HepG2 (cell line): ENCODE results near the gene SPINDOC. TPM values are rescaled to one million over a fixed set of nuclear protein-coding genes. Genes with fewer than 3 reads are reported as not detected.

Source experiments
- ATAC-seq: fragments of 200-7000 bp; cut with Tn5 transposase; 3 replicates; pipeline ENCODE4 v1.9.1; 2020; ENCODE audit warnings: mild to moderate bottlenecking, moderate library complexity
- BruUV-seq: library from RNA; stranded (reverse); fragments of 400-500 nt; replicated peaks from 2 replicates; lab custom pipeline; 2021; lab: Mats Ljungman, UMichigan
- CTCF ChIA-PET: fragments of 300-600 bp; formaldehyde crosslinking; extraction: SDS; loops from one replicate; lab custom pipeline; 2021; ENCODE audit warnings: low total read pairs, inconsistent platforms, low intra/inter-chr PET ratio; lab: Yijun Ruan, JAX
- POLR2A ChIA-PET: fragments of 350-600 bp; sonication (Branson Sonifier 250); formaldehyde crosslinking; loops from one replicate; lab custom pipeline; 2020; ENCODE audit warnings: antibody characterized with exemption, inconsistent platforms; lab: Yijun Ruan, JAX
- DNase-seq: peaks from one replicate; pipeline ENCODE4 v3.0.0-alpha.2; 2015; ENCODE audit warnings: low spot score
- FAIRE-seq: peaks from 3 replicates; lab custom pipeline; 2011; peaks lifted over from hg19 to GRCh38; lab: Jason Lieb, UNC
- H2AFZ ChIP-seq: one replicate; pipeline ENCODE4 v1.6.1; 2011; ENCODE audit warnings: low read length, inconsistent platforms
- H3K27ac ChIP-seq: fragments of 300-600 bp; 3 replicates; pipeline ENCODE4 v1.8.0; 2011; ENCODE audit warnings: mixed run types, mild to moderate bottlenecking, mixed read lengths, low read length, inconsistent platforms; ENCODE audit not compliant: insufficient read depth; ENCODE audit errors: extremely low read length
- H3K27me3 ChIP-seq, 2 experiments: fragments of 200-600 bp in 1 of 2; 2 replicates in 1 of 2; 3 replicates in 1 of 2; pipeline versions ENCODE4 v1.6.0 to v1.8.0; 2011; ENCODE audit warnings: low read length in 2 of 2, mild to moderate bottlenecking in 2 of 2, moderate library complexity in 2 of 2, inconsistent platforms in 1 of 2; ENCODE audit not compliant: insufficient read depth in 2 of 2, control insufficient read depth in 1 of 2
- H3K36me3 ChIP-seq, 2 experiments: fragments of 200-600 bp in 1 of 2; replicated peaks in 1 of 2; 2 replicates in 1 of 2; 3 replicates in 1 of 2; pipeline versions ENCODE4 v1.5.1 to v1.8.0; 2011; ENCODE audit warnings: low read length in 2 of 2, inconsistent platforms in 1 of 2; ENCODE audit not compliant: insufficient read depth in 2 of 2, control insufficient read depth in 1 of 2
- H3K4me1 ChIP-seq: 2 replicates; pipeline ENCODE4 v1.5.1; 2012; ENCODE audit warnings: low read length, inconsistent platforms; ENCODE audit not compliant: insufficient read depth
- H3K4me2 ChIP-seq: 2 replicates; pipeline ENCODE4 v1.6.0; 2011; ENCODE audit warnings: low read depth, low read length, inconsistent platforms
- H3K4me3 ChIP-seq, 3 experiments: fragments of 200-600 bp in 1 of 3; sonication (generic), shearing (Covaris generic) in 1 of 3; replicated peaks in 1 of 3; 2 replicates each; pipeline ENCODE4 v1.5.1; 2011 to 2016; ENCODE audit warnings: low read length in 3 of 3, inconsistent platforms in 2 of 3, low read depth in 2 of 3, mild to moderate bottlenecking in 2 of 3, control low read depth in 1 of 3, mixed read lengths in 1 of 3; ENCODE audit not compliant: insufficient read depth in 1 of 3
- H3K79me2 ChIP-seq: one replicate; pipeline ENCODE4 v1.6.1; 2011; ENCODE audit warnings: low read length, inconsistent platforms; ENCODE audit not compliant: insufficient read depth
- H3K9ac ChIP-seq: 2 replicates; pipeline ENCODE4 v1.6.0; 2011; ENCODE audit warnings: mild to moderate bottlenecking, low read depth, low read length, inconsistent platforms; ENCODE audit not compliant: insufficient read depth
- H3K9me3 ChIP-seq: 2 replicates; pipeline ENCODE4 v1.5.1; 2012; ENCODE audit warnings: mild to moderate bottlenecking, low read length
- H4K20me1 ChIP-seq: 2 replicates; pipeline ENCODE4 v1.6.0; 2011; ENCODE audit warnings: inconsistent platforms, mild to moderate bottlenecking, low read length, moderate library complexity; ENCODE audit not compliant: insufficient read depth
- AGO1 ChIP-seq: fragments of 200-400 bp; formaldehyde crosslinking; IDR thresholded peaks from 2 replicates; pipeline ENCODE4 v1.6.1; 2017; ENCODE audit warnings: mild to moderate bottlenecking, low read depth, low read length, moderate library complexity; ENCODE audit not compliant: poor library complexity, severe bottlenecking
- CEBPG ChIP-seq: IDR thresholded peaks from 2 replicates; pipeline ENCODE4 v1.6.1; 2016
- DBP ChIP-seq: sonication (generic); formaldehyde crosslinking; IDR thresholded peaks from 2 replicates; pipeline ENCODE4 v1.4.0; 2020; ENCODE audit warnings: missing genetic modification reagents; ENCODE audit errors: not compliant biosample characterization
- DZIP1 ChIP-seq: sonication (generic); formaldehyde crosslinking; IDR thresholded peaks from 2 replicates; pipeline ENCODE4 v1.5.0; 2020; ENCODE audit warnings: mild to moderate bottlenecking, missing genetic modification reagents
- IRF2 ChIP-seq: IDR thresholded peaks from 2 replicates; pipeline ENCODE4 v1.6.1; 2018; ENCODE audit warnings: missing genetic modification reagents, missing compliant biosample characterization
- POGZ ChIP-seq: sonication (generic); formaldehyde crosslinking; IDR thresholded peaks from 2 replicates; pipeline ENCODE4 v1.4.0; 2020; ENCODE audit warnings: mild to moderate bottlenecking, missing genetic modification reagents
- SAP130 ChIP-seq: IDR thresholded peaks from 2 replicates; pipeline ENCODE4 v1.6.1; 2016; ENCODE audit warnings: low read depth
- TEF ChIP-seq: sonication (generic); formaldehyde crosslinking; IDR thresholded peaks from 2 replicates; pipeline ENCODE4 v1.5.0; 2020; ENCODE audit warnings: missing genetic modification reagents
- ZBTB8A ChIP-seq: sonication (generic); formaldehyde crosslinking; IDR thresholded peaks from 2 replicates; pipeline ENCODE4 v1.4.0; 2020; ENCODE audit warnings: mild to moderate bottlenecking, low read depth, missing genetic modification reagents, borderline replicate concordance
- ZNF136 ChIP-seq: sonication (generic); formaldehyde crosslinking; IDR thresholded peaks from 2 replicates; pipeline ENCODE4 v1.8.1; 2022; ENCODE audit warnings: low read depth, mild to moderate bottlenecking, moderate library complexity, missing genetic modification reagents
- ZNF24 ChIP-seq: fragments of 450-650 bp; IDR thresholded peaks from 2 replicates; pipeline ENCODE4 v1.6.1; 2017; ENCODE audit warnings: antibody characterized with exemption, mild to moderate bottlenecking
- ZNF543 ChIP-seq: sonication (generic); formaldehyde crosslinking; IDR thresholded peaks from 2 replicates; pipeline ENCODE4 v1.4.0; 2020; ENCODE audit warnings: mild to moderate bottlenecking, missing genetic modification reagents
- ZNF570 ChIP-seq: sonication (generic); formaldehyde crosslinking; IDR thresholded peaks from 2 replicates; pipeline ENCODE4 v1.4.0; 2020; ENCODE audit warnings: mild to moderate bottlenecking, missing genetic modification reagents, borderline replicate concordance
- WGBS: methylation state at CpG from one replicate; pipeline ENCODE4 v1.1.6; 2017; ENCODE audit warnings: low lambda C conversion rate; 5-methylcytosine and 5-hydroxymethylcytosine counted together
- in situ Hi-C: cut with HindIII; loops from 2 replicates; pipeline ENCODE4 v1.10.0; 2017; ENCODE audit warnings: low pct_unique_long_range_greater_than_20kb; ENCODE audit not compliant: extremely low pct_ligation_motif_present
- intact Hi-C: fragments of 100-400 bp; cut with micrococcal nuclease; formaldehyde crosslinking; loops from one replicate; pipeline ENCODE4 v1.10.0; 2022; ENCODE audit not compliant: unreplicated experiment
- polyA plus RNA-seq, 8 experiments: library from polyadenylated mRNA; depleted of rRNA in 3 of 8; stranded (reverse) in 7 of 8; unstranded in 1 of 8; fragments of >200 nt; fragmentation: Illumina TruSeq in 4 of 8; extraction: Trizol in 4 of 8; gene quantifications; 2 replicates each; pipeline versions ENCODE4 v1.2.1 to v1.2.3, GENCODE V29; 2011 to 2016; ENCODE audit warnings: low read depth in 4 of 8, missing spikeins in 1 of 8, mixed read lengths in 1 of 8; ENCODE audit not compliant: insufficient read depth in 1 of 8
- total RNA-seq, 5 experiments: library from RNA; depleted of rRNA; stranded (reverse); fragments of >200 nt; fragmentation: Illumina TruSeq; extraction: Trizol; gene quantifications; 2 replicates each; pipeline ENCODE4 v1.2.3, GENCODE V29; 2016; ENCODE audit warnings: low read depth in 1 of 5
- TF ChIP-seq, protein P1 (sequence below): IDR thresholded peaks from 2 replicates; pipeline ENCODE4 v1.6.1; 2018; ENCODE audit warnings: missing genetic modification reagents

SPINDOC gene
- total and polyA plus RNA-seq, 2 of the 13 experiments (the other 11 are each of a cell fraction or from before 2014, with no cell fraction given): 21.4 to 29.9 TPM

DNA sequence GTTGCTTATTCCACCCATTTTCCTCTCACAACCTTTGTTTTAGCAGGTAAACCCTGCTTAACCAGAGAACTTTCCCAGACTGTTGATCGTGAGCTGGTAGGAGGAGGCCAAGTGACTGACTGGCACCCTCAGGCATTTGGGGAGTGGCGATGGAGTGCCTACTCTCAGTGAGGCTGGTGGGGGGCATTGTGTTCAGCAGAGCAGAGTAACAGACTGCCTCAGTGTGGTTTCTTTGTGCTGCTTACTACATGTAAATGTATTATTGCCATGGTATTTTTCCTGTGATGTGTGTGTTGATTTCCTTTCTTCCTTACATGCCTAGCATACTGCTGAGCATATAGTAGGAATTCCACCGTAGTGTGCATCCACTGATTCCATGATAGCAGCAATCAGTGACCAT, 28.3 kb downstream of the SPINDOC start:
- FAIRE-seq (no peak), DNase-seq (no peak), ATAC-seq (no peak)
- peak overlapping the region; percentile 95 for H3K4me2 ChIP-seq
- intact Hi-C loops: no loop called here
- BruUV-seq: no TSS peak
- peak overlapping the region; percentile 86; the same call in 1 of the 2 replicates for H3K9ac ChIP-seq
- H3K9me3 ChIP-seq: no peaks in the 10 kb centered on the region
- ChIA-PET POLR2A (interaction anchor here (1.1 kb wide), 1 partner anchor 9 kb away, joined by 3 read pairs; no protein-coding TSS in a partner anchor), CTCF (no interaction called here)
- in situ Hi-C loops: no loop called here
- no peak for TF ChIP-seq AGO1
- TF ChIP-seq POGZ (CRISPR knock-in tag): no peak
- no peak for TF ChIP-seq CEBPG (CRISPR knock-in tag)
- TF ChIP-seq ZNF543: no peak
- no peak for TF ChIP-seq DBP
- no peak for TF ChIP-seq ZNF24
- no peak for TF ChIP-seq ZBTB8A (CRISPR knock-in tag)
- TF ChIP-seq ZNF136 (CRISPR knock-in tag): no peak
- 78% methylated on average over 3 of the region's 3 CpGs for WGBS
- peaks cover 0 to 19% of the 10 kb centered on the region in 2 experiments; a peak in 2 of 5 replicates for H3K36me3 ChIP-seq
- H4K20me1 ChIP-seq: peaks cover 19% of the 10 kb centered on the region; the same call in 1 of the 2 replicates
- H3K27me3 ChIP-seq: no peaks in the 10 kb centered on the region; a peak in 1 of 5 replicates
- no peak overlapping the region for H3K27ac ChIP-seq
- no peak overlapping the region for H2AFZ ChIP-seq
- peaks cover 75% of the 10 kb centered on the region for H3K4me1 ChIP-seq
- H3K4me3 ChIP-seq: 0 out of 6 replicates have a peak overlapping the region, but pooled peaks of 1 of the 3 experiments have one; percentile 13
- peaks cover 62% of the 10 kb centered on the region for H3K79me2 ChIP-seq

GRCh38 chr11:63843041-63843440, 29.8 kb downstream of the SPINDOC start:
- DNase-seq (no peak), FAIRE-seq (no peak), ATAC-seq (no peak)
- H3K27ac ChIP-seq: peak overlapping the region; percentile 36
- no peak overlapping the region for H3K4me2 ChIP-seq
- peaks cover 19% of the 10 kb centered on the region; the same call in 1 of the 2 replicates for H4K20me1 ChIP-seq
- CTCF ChIA-PET: no interaction called here
- H3K9me3 ChIP-seq: no peaks in the 10 kb centered on the region
- intact Hi-C loops (no loop called here), in situ Hi-C loops (no loop called here)
- no peak overlapping the region for H3K9ac ChIP-seq
- H3K4me3 ChIP-seq: no peak overlapping the region
- H3K27me3 ChIP-seq: no peaks in the 10 kb centered on the region; a peak in 1 of 5 replicates
- POLR2A ChIA-PET: interaction anchor here (0.5 kb wide), 1 partner anchor 70 kb away, joined by 3 read pairs; no protein-coding TSS in a partner anchor
- no peak overlapping the region for H2AFZ ChIP-seq
- 73% methylated on average over 1 of the region's 1 CpG for WGBS
- H3K79me2 ChIP-seq: peaks cover 68% of the 10 kb centered on the region
- H3K4me1 ChIP-seq: peaks cover 73% of the 10 kb centered on the region
- BruUV-seq: TSS peak; percentile 27
- peaks cover 0 to 19% of the 10 kb centered on the region in 2 experiments; a peak in 2 of 5 replicates for H3K36me3 ChIP-seq
- TF ChIP-seq IRF2 (CRISPR knock-in tag) (no peak), SAP130 (CRISPR knock-in tag) (no peak), DZIP1 (CRISPR knock-in tag) (no peak), ZNF570 (CRISPR knock-in tag) (no peak), TEF (no peak)
- TF ChIP-seq, protein P1, sequence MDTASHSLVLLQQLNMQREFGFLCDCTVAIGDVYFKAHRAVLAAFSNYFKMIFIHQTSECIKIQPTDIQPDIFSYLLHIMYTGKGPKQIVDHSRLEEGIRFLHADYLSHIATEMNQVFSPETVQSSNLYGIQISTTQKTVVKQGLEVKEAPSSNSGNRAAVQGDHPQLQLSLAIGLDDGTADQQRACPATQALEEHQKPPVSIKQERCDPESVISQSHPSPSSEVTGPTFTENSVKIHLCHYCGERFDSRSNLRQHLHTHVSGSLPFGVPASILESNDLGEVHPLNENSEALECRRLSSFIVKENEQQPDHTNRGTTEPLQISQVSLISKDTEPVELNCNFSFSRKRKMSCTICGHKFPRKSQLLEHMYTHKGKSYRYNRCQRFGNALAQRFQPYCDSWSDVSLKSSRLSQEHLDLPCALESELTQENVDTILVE: no peak
